HG03432 (cell line): ENCODE data around the gene FADS1.

Experiments used
- ATAC-seq: cut with Tn5 transposase; IDR thresholded peaks from one replicate; pipeline ENCODE4 v1.9.1; 2021; ENCODE audit warnings: mild to moderate bottlenecking, moderate library complexity; ENCODE audit not compliant: unreplicated experiment

FADS1 gene

DNA sequence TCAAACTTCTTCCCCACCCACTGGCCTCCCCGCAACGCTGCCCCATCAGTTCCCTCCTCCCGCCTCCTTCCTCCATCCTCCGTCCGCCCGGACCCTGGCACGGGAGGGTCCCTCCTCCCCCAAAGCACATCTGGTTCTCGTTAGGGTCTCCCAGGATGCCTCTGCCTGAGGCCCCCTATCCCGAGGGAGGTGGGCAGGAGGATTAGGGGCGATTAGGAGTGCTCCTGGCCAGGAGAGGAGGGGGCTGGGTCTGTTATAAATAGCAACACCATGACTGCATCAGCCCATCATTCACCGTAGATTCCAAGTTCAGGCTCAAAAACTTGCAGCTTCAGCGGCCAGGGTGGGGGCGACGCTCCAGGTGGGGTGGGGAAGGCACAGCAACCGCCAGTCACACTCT, 54.0 kb downstream of the FADS1 start:
- no peak for ATAC-seq

DNA sequence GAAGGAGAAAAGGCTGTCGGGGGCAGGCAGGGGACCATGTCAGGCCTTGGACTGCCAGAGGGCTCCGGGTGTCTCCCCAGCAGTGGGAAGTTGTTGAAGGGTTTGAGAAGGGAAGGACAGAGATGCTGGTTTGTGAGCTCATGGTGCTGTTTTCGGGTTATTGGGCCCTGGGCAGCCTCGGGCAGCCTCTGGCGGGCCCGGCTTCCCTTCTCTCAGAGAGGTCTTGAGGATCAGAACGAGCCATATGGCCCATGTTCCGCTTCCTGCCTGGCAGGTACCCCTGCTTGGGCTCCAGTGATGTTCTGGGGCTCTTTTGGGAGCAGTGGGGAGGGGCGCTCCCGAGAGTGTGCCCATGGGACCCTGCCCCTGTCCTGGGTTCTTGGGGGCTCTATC, 54.6 kb downstream of the FADS1 start:
- no peak for ATAC-seq

GRCh38 chr11:61761440-61762222, 55.2 kb downstream of the FADS1 start:
- no peak for ATAC-seq

DNA sequence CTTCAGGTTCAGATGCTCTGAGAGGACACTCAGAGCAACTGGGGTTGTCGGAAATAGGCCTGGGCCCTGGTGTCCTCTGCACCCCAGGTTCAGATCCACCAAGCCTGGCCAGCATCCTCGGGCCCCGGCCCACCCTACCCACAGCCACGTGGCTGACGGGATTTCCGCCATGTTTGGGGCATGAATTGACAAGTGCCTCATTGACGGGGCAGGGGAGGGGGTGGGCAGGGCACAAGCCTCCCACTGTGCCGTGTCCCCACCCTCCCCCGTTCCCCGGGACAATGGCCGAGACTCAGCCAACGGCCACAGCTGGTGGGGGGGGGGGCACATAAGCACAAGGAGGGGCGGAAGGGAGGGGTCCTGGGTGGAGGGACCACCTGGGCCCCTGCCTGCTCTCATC, 55.9 kb downstream of the FADS1 start:
- ATAC-seq: no peak

DNA sequence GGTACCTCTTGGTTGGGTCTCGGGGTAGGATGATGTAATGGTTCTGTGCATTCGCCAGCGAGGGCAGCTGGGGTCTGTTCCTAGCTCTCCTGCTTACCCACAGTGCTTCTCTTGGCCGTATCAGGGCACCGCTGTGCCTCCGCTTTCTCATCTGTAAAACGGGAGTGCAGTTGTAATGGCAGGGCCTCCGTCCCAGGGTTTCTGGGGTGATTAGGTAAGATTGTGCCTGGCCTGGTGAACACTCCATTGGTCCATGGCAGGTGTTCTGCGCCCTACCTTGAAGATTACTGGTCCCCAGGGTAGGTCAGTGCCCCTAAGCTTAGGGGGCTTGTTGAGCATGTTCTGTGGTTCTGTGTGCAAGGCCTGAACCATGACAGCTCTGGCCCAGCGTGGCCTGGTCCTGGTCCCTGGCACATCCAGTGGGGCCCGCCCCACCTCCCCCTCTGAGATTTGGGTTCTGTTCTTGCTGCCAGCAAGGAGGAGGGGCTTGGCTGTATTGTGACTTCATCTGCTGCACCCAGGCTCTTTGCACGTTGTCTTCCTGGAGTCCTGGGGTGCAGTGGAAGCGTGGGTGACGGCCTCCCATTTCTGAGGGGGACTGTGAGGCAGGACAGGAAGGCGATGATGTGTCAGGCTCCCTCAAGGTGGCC, 59.5 kb downstream of the FADS1 start:
- ATAC-seq: no peak

DNA sequence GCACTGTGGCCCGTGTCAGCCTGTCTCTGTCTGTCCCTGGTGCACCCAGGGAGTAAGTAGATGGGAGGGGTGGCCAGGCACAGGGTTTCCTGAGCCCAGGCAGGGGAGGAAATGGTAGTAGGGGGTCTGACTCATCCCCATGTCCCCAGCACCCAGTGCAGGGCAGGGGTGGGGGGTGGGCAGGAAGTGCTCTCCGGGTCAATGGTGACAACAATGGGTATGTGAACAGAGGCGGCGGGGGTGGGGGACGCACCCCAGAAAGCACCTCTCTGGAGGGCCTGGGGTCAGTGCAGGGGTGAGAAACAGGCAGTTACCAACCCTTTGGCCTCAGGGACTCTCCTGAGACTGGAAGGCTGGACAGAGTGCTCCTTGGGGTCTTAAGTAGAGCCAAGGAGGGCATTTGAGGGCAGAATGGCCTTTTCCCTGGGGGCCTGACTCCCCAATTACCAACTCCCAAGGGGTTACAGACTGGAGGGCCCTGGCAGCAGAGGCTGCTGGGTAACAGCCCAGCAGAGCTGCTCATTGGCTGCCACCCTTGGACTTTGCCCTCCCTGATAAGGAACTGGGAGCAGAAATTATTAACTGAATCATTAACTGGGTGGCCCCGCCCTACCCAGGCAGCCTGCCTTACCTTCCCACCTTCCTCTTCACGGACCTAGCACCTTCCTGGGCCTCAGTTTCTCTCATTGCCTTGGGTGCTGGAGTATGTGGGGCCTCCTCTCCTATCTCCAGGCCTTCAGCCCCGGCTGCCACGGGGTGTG, 60.2 kb downstream of the FADS1 start:
- peak; percentile 65 for ATAC-seq

DNA sequence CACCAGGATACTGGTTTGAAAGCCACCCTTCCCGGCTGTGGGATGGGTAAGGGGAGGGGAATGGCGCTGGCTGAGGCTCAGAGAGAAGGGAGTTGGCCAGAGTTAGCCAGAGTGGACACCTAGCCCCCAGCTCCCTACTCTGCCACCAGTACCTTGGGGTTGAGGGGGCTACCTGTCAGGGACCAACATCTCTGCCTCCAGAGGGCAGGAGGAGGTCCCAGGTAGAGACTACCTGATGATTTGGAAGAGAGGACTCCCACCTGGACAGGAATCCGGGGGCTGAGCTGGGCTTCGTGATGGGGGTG, 60.7 kb downstream of the FADS1 start:
- no peak for ATAC-seq

DNA sequence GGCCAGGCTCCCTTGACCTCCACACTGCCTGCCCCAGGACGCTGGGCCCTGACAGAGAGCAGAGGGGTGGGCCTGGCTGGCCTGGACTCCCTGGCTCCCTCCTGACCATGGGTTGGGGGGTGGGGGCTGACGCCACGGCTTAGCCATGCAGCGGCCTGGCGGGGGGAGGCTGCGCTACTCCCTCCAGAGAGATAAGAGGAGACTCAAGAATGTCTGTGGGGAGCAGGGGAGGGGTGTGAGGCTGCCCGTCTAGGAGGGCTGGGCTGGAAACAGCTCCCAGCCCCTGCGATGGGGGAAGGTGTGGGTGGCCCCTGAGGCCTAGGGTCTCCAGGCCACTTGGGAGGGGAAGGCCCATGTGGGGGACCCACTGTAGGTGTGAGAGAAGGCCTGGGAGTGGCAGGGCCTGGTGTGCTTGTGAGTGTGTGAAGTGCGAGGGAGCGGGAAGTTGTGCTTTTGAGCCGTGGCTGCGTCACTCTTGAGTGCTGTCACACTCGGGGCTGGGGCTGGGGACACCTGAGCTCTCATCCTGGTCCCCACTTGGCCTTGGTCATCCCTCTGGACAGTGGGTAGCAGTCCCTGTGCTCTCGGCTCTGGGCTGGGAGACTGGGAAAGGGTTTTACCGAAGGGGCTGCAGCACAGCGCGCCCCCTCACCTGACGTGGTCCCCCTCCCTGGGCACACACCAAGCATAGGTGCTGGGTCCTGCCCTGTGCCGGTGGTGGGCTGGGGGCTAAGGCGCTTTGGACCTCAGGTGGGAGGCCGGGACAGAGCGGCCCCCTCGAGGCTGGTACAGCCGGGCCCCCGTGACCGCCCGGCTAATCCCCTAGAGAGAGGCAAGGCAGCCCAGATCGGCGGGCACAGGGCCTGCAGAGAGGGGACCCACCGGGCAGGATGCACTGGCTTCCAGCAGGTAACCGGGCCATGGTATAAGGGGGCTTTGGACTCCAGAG, 62.0 kb downstream of the FADS1 start:
- no peak for ATAC-seq

- no peak for ATAC-seq
These were observed 63.1 kb downstream of the FADS1 start for GRCh38 chr11:61753672-61754071.

GRCh38 chr11:61752925-61753521, 63.8 kb downstream of the FADS1 start:
- ATAC-seq: no peak

GRCh38 chr11:61752117-61752924, 64.5 kb downstream of the FADS1 start, which contains the start of gene MYRF:
Gene MYRF (plus strand): TSS chr11:61752636. CDS start chr11:61752745, 109 bp downstream.
- ATAC-seq: peak; percentile 37

GRCh38 chr11:61751384-61751783, 65.4 kb downstream of the FADS1 start:
- ATAC-seq: no peak

DNA sequence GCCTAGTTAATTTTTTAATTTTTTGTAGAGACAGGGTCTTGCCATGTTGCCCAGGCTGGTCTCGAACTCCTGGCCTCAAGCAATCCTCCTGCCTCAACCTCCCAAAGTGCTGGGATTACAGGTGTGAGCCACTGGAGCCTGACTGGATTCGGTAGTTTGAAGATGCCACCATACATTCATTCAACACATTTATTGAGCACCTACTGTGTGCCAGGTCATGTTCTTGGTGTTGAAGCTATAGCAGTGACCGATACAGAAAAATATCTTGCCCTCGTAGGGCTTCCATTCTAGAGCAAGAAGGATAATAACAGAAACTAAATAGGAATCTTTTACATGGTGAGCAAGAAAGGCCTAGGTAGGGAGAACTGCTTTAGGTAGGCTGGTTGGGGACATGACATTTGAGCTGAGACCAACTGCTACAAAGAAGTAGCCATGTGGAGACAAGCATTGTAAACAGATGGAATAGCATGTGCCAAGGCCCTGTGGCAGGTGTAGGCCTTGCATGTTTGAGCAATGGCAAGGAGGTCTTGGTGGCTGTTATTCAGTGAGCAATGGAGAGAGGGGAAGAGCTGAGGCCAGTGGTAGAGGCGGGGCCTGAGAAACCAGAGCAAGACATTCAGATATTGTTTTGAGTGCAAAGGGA, 66.1 kb downstream of the FADS1 start:
- no peak for ATAC-seq
